ENCODE data around the gene ZBTB7B.

ZBTB7B gene

DNA sequence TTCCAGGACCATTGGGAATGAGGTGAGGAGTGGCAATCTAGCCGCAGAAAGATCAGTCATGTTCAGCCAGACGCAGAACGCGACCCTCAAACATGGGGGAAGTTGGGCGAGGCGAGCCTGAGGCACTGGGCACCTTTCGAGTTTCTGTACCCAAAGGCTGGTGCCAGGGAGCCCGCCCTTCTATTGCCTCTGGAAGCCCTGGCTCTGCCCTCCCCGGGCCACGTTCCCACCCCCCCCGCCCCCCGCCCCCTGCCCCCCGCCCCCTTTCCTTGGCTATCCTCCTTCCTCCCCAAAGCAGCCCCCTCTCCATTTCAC lies 2.2 kb upstream of the ZBTB7B start:
- H3K9me2 ChIP-seq (ENCODE audit: low read depth, low read length) = no peaks in the 10 kb centered on the region
- H3K27ac ChIP-seq (ENCODE audit: low read depth, low read length, poor library complexity, severe bottlenecking) = peak overlapping the region; percentile 91
- peak overlapping the region; percentile 72 for H3K4me3 ChIP-seq (ENCODE audit: low read depth, low read length, poor library complexity, severe bottlenecking)
- no peaks in the 10 kb centered on the region for H3K79me2 ChIP-seq (ENCODE audit: insufficient read depth, low read length)
- peak overlapping the region; percentile 60 for H3K9ac ChIP-seq (ENCODE audit: low read length)
- H4K20me1 ChIP-seq (ENCODE audit: insufficient read depth, low read length) = no peaks in the 10 kb centered on the region
- no peaks in the 10 kb centered on the region for H3K9me3 ChIP-seq (ENCODE audit: low read length)
- H2AFZ ChIP-seq (ENCODE audit: low read length) = no peak overlapping the region
- H3K4me2 ChIP-seq (ENCODE audit: low read length) = peak overlapping the region; percentile 87
- H3K27me3 ChIP-seq (ENCODE audit: insufficient read depth, low read length) = no peaks in the 10 kb centered on the region
- H3F3A ChIP-seq (ENCODE audit: insufficient read depth, low read length) = no peaks in the 10 kb centered on the region
- TF ChIP-seq, protein P1, sequence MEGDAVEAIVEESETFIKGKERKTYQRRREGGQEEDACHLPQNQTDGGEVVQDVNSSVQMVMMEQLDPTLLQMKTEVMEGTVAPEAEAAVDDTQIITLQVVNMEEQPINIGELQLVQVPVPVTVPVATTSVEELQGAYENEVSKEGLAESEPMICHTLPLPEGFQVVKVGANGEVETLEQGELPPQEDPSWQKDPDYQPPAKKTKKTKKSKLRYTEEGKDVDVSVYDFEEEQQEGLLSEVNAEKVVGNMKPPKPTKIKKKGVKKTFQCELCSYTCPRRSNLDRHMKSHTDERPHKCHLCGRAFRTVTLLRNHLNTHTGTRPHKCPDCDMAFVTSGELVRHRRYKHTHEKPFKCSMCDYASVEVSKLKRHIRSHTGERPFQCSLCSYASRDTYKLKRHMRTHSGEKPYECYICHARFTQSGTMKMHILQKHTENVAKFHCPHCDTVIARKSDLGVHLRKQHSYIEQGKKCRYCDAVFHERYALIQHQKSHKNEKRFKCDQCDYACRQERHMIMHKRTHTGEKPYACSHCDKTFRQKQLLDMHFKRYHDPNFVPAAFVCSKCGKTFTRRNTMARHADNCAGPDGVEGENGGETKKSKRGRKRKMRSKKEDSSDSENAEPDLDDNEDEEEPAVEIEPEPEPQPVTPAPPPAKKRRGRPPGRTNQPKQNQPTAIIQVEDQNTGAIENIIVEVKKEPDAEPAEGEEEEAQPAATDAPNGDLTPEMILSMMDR (IDR thresholded peaks at IDR 0.05; ENCODE audit: low read length) = no peak
- TF ChIP-seq EZH2 (IDR thresholded peaks at IDR 0.05; ENCODE audit: borderline replicate concordance, low read length) = no peak
- H3K4me1 ChIP-seq (ENCODE audit: insufficient read depth, low read length, severe bottlenecking) = peaks cover 37% of the 10 kb centered on the region
- H3K36me3 ChIP-seq (ENCODE audit: insufficient read depth, low read length) = no peaks in the 10 kb centered on the region

DNA sequence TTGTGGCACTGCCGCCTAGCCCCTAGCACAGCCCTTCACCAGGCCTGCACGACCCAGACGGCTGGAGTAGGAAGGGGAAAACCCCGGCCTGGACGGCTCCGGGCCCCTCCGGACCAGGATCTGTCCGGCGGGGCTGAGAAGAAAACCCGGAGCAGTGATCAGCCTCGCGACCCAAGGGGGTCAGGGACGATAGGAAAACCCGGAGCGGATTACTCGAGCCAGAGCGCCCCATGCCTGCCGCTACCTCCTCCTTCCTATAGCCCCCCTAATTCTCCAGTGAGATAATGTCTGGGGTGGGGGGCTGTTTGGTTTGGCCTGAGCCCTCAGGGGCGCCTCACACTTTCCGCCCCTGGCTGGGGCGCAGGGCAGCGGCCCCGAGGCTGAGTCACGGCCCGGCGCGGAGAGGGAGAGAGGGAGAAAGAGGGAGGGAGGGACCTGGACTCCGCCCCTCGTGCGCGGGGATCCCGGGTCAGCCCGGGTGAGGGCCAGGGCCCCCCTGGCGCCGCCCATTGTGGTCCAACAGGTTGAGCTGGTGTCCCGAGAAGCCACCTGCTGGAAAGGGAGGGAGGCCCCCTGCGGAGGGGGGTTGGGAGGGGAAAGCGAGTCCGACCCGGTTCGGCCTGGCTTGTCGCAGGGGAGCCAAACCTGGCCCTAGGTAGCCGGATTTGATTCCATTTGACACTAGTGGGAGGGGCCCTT lies 1.7 kb upstream of the ZBTB7B start:
- Histone ChIP-seq H4K20me1 (ENCODE audit: insufficient read depth, low read length) (no peaks in the 10 kb centered on the region), H3K9me3 (ENCODE audit: low read length) (no peaks in the 10 kb centered on the region), H3K27ac (ENCODE audit: low read depth, low read length, poor library complexity, severe bottlenecking) (peak overlapping the region; percentile 83), H2AFZ (ENCODE audit: low read length) (no peak overlapping the region), H3K4me2 (ENCODE audit: low read length) (peak overlapping the region; percentile 87), H3K4me3 (ENCODE audit: low read depth, low read length, poor library complexity, severe bottlenecking) (peak overlapping the region; percentile 72), H3K79me2 (ENCODE audit: insufficient read depth, low read length) (no peaks in the 10 kb centered on the region), H3K4me1 (ENCODE audit: insufficient read depth, low read length, severe bottlenecking) (peaks cover 42% of the 10 kb centered on the region), H3K27me3 (ENCODE audit: insufficient read depth, low read length) (no peaks in the 10 kb centered on the region), H3K9ac (ENCODE audit: low read length) (peak overlapping the region; percentile 61), H3K36me3 (ENCODE audit: insufficient read depth, low read length) (no peaks in the 10 kb centered on the region), H3F3A (ENCODE audit: insufficient read depth, low read length) (no peaks in the 10 kb centered on the region), H3K9me2 (ENCODE audit: low read depth, low read length) (no peaks in the 10 kb centered on the region)
- TF ChIP-seq, protein P1 (IDR thresholded peaks at IDR 0.05; ENCODE audit: low read length) = no peak
- TF ChIP-seq EZH2 (IDR thresholded peaks at IDR 0.05; ENCODE audit: borderline replicate concordance, low read length) = no peak

DNA sequence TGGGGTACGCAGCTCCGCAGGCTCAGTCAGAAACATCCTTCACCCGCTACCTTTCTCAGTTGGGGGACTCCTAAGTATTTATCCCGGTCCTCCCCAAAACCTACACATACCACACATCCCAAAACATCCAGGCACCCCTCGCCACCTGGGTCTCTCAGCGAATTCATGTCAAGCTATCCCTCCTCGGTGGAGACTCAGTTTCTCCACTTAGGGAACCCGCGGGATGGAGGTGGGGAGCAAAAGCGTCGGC lies 1.3 kb upstream of the ZBTB7B start:
- peaks cover 47% of the 10 kb centered on the region for H3K4me1 ChIP-seq (ENCODE audit: insufficient read depth, low read length, severe bottlenecking)
- H3K4me2 ChIP-seq (ENCODE audit: low read length) = peak overlapping the region; percentile 87
- no peak for TF ChIP-seq EZH2 (IDR thresholded peaks at IDR 0.05; ENCODE audit: borderline replicate concordance, low read length)
- TF ChIP-seq, protein P1 (IDR thresholded peaks at IDR 0.05; ENCODE audit: low read length) = no peak

More for the DNA sequence above, 1.3 kb upstream of the ZBTB7B start:
- Histone ChIP-seq H3K9me3 (ENCODE audit: low read length) (no peaks in the 10 kb centered on the region), H3K36me3 (ENCODE audit: insufficient read depth, low read length) (no peaks in the 10 kb centered on the region), H4K20me1 (ENCODE audit: insufficient read depth, low read length) (no peaks in the 10 kb centered on the region), H2AFZ (ENCODE audit: low read length) (no peak overlapping the region), H3K79me2 (ENCODE audit: insufficient read depth, low read length) (no peaks in the 10 kb centered on the region), H3K27ac (ENCODE audit: low read depth, low read length, poor library complexity, severe bottlenecking) (peak overlapping the region; percentile 83), H3K9ac (ENCODE audit: low read length) (peak overlapping the region; percentile 61), H3K4me3 (ENCODE audit: low read depth, low read length, poor library complexity, severe bottlenecking) (peak overlapping the region; percentile 72), H3K9me2 (ENCODE audit: low read depth, low read length) (no peaks in the 10 kb centered on the region), H3F3A (ENCODE audit: insufficient read depth, low read length) (peaks cover 3% of the 10 kb centered on the region; the same call in 1 of the 2 replicates), H3K27me3 (ENCODE audit: insufficient read depth, low read length) (no peaks in the 10 kb centered on the region)
